ENCODE measurements around the gene SMS.

SMS gene

GRCh38 chrX:21978346-21978745 lies 37.8 kb downstream of the SMS start:
- no peak for DNase-seq (ENCODE audit: low spot score)

- no peak for DNase-seq (ENCODE audit: low spot score)
These were observed 41.8 kb downstream of the SMS start for GRCh38 chrX:21982311-21982710.

GRCh38 chrX:21985332-21985777 lies 44.8 kb downstream of the SMS start:
- peak; percentile 75 for DNase-seq (ENCODE audit: low spot score)

- DNase-seq (ENCODE audit: low spot score) = peak; percentile 36
These were observed 46.1 kb downstream of the SMS start for GRCh38 chrX:21986596-21986995.

- DNase-seq (ENCODE audit: low spot score) = no peak
These were observed 48.9 kb downstream of the SMS start for GRCh38 chrX:21989384-21989783.

- no peak for DNase-seq (ENCODE audit: low spot score)
These were observed 50.3 kb downstream of the SMS start for GRCh38 chrX:21990832-21991231.

GRCh38 chrX:21991504-21991903 lies 51.0 kb downstream of the SMS start:
- DNase-seq (ENCODE audit: low spot score) = no peak

- DNase-seq (ENCODE audit: low spot score) = no peak
These were observed 52.8 kb downstream of the SMS start for GRCh38 chrX:21993265-21993664.

GRCh38 chrX:21996872-21997455 lies 56.5 kb downstream of the SMS start:
- peak; percentile 36 for DNase-seq (ENCODE audit: low spot score)

GRCh38 chrX:21998037-21998436 lies 57.5 kb downstream of the SMS start:
- no peak for DNase-seq (ENCODE audit: low spot score)

GRCh38 chrX:22004866-22005265 lies 64.4 kb downstream of the SMS start:
- no peak for DNase-seq (ENCODE audit: low spot score)

GRCh38 chrX:22012051-22012450 lies 71.5 kb downstream of the SMS start:
- no peak for DNase-seq (ENCODE audit: low spot score)

GRCh38 chrX:22012931-22013330 lies 72.4 kb downstream of the SMS start:
- DNase-seq (ENCODE audit: low spot score) = no peak

GRCh38 chrX:22015139-22015750 lies 74.7 kb downstream of the SMS start:
- DNase-seq (ENCODE audit: low spot score) = no peak

GRCh38 chrX:22021751-22022324 lies 81.3 kb downstream of the SMS start:
- no peak for DNase-seq (ENCODE audit: low spot score)

GRCh38 chrX:22024577-22024976 lies 84.1 kb downstream of the SMS start:
- no peak for DNase-seq (ENCODE audit: low spot score)

GRCh38 chrX:22025751-22026150 lies 85.2 kb downstream of the SMS start:
- DNase-seq (ENCODE audit: low spot score) = no peak

- no peak for DNase-seq (ENCODE audit: low spot score)
These were observed 86.2 kb downstream of the SMS start for GRCh38 chrX:22026731-22027130.

- DNase-seq (ENCODE audit: low spot score) = no peak
These were observed 91.6 kb downstream of the SMS start, which contains the start of gene PHEX for GRCh38 chrX:22032084-22032483. TSS of gene PHEX (plus strand) at chrX:22032325. CDS start at chrX:22033006, 681 bp downstream.

GRCh38 chrX:22032506-22032905 lies 92.0 kb downstream of the SMS start:
- no peak for DNase-seq (ENCODE audit: low spot score)

- DNase-seq (ENCODE audit: low spot score) = no peak
These were observed 93.3 kb downstream of the SMS start for GRCh38 chrX:22033818-22034217.

- DNase-seq (ENCODE audit: low spot score) = no peak
These were observed 94.7 kb downstream of the SMS start for GRCh38 chrX:22035236-22035635.

- no peak for DNase-seq (ENCODE audit: low spot score)
These were observed 96.7 kb downstream of the SMS start for GRCh38 chrX:22037225-22037624.

Data from GM03348 (cell line).